Iris pigment epithelial cell (primary cell): ENCODE results near the gene PDGFD.

Experiments
- DNase-seq: peaks from one replicate; pipeline ENCODE4 v3.0.0-alpha.2; 2011; ENCODE audit warnings: low read depth

The PDGFD gene

DNA sequence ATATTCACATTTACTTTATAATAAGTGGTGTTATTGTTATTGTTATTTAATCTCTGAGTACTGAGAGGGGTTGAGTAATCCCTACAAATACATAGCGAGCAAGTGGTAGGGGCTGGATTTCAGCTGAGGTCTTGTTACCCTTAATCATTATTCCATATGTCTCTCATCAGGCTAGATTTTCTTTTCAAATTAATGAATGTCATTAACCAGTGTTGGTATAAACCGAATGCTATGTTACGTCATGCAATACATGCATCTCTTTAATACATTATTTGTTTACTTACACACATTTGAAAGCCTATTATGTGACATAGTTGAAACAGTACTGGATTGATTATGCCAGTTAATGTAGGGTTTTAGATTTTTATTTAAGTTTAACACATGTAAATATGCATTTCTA is 18.9 kb downstream of the PDGFD start:
- DNase-seq = no peak

GRCh38 chr11:104142698-104143097 is 21.2 kb downstream of the PDGFD start:
- DNase-seq = no peak

DNA sequence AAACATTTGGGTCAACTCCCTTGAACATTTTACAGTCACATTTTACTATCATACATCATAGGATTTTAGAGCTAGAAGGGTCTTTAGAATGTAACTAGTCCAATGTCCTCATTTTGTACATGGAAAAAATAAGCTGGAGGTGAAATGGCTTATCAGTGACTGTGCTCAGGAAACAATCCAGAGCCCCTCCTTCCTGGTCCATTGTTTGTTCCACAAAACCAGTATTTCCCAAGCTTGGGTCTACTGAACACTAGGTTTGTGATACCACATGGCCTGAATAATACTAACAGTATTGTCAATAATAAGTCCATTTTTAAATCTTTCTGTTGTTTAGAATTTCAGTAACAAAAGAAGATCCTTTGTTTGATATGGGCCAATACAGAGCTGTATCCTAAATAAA is 27.1 kb downstream of the PDGFD start:
- DNase-seq = no peak

- DNase-seq = peak; percentile 81
Observed at GRCh38 chr11:104134745-104135144, 29.2 kb downstream of the PDGFD start.

DNA sequence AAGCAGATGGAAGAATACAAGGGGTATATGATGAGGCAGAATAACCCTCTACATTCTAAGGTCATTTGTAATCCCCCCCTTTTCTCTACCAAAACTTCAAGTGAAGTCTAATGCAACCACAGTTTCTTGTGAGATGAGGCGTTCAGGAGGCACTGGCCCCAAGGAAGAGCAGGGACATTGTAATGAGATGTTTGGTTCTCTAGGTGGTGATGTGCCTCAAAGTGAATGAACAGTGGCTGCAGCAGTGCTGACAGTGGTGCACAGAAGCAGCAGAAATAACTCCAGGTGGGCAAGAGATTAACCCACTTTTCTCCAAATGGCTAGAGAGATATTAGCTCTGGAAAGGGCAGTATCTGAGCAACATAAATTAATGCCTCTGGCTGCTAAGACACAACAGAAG is 33.8 kb downstream of the PDGFD start:
- no peak for DNase-seq

DNA sequence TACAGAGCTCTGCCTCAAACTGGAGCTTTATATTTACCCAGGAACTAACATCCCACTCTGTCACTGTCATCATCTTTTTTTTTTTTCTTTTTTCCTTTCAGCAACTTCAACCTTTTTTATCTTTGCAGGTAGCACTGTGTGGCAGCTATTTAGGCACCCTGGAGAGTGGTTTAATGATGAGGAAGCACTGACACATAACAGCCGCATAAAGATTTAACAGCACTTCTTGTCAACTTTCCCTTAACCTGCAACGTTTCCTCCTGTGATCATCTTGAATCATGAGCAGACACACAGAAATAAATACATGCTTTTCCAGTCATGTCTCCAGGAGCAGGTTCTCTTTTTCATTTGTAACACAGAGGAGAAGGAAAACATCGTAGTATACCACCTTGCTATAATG is 34.8 kb downstream of the PDGFD start:
- no peak for DNase-seq

GRCh38 chr11:104127828-104128227 is 36.1 kb downstream of the PDGFD start:
- peak; percentile 49 for DNase-seq

GRCh38 chr11:104126464-104126863 is 37.5 kb downstream of the PDGFD start:
- no peak for DNase-seq

DNA sequence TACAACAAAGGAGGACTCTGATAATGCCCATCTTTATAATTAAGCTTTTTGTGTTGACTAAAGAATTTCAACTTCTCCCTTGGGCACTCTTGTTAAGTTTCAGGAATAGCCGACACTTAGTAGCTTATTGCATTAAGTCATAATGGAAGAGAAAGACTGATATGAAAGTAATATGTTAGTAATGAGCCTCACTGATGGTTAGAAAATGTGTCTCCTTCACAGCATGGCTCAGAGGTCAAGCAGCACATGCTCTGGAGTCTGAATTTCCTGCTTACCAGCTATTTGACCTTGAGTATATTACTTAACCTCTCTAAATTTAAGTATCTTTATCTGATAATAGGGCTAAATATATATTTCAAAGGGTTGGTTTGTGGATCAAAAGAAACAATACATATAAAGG is 39.0 kb downstream of the PDGFD start:
- no peak for DNase-seq

DNA sequence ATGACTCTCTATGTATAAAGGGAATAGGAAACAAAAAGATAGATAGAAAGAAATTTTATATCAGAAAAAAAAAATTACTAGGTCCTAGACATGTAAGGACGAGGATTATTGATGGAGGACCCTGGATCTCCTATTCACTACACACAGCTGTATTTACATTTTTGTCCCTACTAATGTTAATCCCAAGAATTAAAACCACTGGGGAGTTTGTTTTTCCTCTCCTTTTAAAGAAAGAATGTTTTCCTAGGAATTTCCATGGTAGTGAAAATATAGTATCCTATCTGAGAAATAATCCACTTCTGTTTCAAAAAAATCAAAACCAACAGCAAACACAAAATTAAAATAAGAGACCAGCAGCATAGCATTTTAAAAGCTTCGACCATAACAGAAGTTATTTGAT is 41.1 kb downstream of the PDGFD start:
- DNase-seq = no peak

DNA sequence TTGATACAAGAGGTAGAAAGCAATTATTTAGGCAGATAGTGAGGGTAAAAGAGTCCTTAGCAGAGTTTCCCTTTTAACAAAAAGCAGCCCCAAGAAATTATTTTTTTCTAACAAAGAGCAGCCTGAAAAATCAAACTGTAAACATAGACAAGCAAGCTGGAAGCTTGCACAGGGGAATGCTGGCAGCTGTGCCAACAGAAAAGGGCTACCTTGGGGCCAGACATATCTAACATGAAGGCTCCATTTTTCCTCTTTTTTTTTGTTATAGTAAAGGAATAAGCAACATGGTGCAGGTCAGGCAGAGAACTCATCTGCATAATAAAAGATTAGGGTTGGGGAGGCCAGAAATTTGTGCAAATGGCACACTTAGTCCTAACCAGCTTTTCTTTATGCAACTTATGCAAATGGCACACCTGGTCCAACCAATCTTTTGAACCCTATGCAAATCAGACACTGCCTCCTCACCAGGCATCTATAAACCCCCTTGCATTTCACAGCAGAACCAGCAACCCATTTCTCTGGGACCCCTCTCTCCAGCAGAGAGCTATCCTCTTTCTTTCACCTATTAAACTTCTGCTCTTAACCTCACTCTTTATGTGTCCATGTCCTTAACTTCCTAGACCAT is 41.8 kb downstream of the PDGFD start:
- no peak for DNase-seq

DNA sequence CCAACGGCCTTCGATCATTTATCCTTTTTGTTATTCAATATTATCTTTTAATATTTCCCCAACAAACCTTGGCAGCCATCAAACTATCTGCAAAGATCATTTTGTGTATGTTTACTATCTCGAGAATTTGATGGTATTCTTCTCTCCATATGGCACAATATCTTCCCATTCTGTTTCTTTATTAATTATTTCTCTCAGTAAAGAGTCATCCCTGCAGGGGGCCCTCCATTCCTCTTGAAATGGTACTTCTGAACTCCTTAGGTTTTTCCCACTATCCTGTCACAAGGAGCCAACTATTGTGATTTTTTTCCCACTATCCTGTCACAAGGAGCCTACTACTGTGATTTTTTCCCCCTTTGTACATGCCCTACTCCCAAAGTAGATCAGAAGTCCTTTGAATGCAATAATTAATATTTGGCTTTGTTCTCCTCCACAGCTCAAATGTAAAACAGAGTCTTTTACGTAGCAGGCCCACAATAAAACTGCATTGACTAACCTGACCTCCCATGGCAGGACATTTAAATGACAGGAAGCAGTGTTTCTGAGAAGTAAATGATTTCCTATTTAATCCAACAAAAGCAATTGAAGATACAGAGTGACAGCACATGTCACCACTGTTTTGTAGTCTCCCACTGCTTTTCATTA is 43.3 kb downstream of the PDGFD start:
- DNase-seq = no peak

DNA sequence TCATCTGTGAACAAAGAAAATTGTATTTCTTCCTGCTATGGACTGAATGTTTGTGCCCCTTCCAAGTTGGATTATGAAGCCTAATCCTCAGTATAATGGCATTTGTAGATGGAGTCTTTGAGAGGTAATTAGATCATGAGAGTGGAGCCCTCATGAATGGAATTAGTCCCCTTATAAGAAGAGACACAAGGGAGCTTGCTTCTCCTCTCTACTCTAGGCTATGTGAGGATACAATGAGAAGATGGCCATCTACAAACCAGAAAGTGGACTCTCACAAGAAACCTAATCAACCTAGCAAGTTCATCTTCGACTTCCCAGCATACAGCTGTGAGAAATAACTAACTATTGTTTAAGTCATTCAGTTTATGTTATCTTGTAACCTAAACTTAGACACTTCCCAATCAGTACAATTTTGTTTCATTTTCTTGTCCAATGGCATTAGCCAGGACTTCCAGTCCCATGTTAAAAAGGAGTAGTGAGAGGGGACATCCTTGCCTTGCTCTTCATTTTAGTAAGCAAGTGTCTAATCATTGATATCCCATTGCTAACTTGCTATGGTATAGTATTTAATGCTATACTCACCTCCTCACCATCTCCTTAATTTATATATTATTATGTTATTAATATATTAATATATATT is 45.7 kb downstream of the PDGFD start:
- no peak for DNase-seq

GRCh38 chr11:104113541-104113940 is 50.4 kb downstream of the PDGFD start:
- no peak for DNase-seq

DNA sequence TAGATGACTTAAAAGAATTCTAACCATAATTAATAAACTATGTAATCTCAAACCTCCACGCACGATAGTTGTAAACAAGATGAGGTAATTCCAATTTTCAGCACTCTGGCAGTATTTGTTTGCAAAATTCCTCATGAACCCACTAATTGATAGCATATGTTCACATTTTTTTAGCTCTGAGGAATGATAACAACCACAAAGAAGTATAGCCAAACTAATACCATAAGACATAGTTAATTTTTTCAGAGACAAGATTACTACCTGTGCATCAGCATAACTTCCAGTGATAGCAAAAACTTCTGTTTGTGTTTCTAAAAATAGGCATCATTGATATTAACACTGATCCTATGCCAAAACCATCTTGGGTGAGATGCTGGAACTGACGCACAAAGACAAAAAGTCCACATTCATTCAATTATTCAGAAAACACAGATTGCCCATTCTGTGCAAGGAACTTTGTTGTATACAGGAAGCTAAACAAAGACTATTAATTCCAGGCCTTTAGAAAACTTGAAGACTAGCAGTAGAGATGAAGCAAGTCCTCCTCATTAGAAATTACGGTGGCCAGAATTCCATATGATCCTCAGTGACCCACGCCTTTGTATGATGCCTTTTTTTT is 57.7 kb downstream of the PDGFD start:
- DNase-seq = peak; percentile 75

- peak; percentile 63 for DNase-seq
Observed at GRCh38 chr11:104105155-104105554, 58.8 kb downstream of the PDGFD start.

GRCh38 chr11:104104664-104105063 is 59.3 kb downstream of the PDGFD start:
- DNase-seq = no peak

- DNase-seq = no peak
Observed at GRCh38 chr11:104104201-104104600, 59.7 kb downstream of the PDGFD start.

- DNase-seq = peak; percentile 54
Observed at GRCh38 chr11:104098555-104098954, 65.4 kb downstream of the PDGFD start.

- DNase-seq = no peak
Observed at GRCh38 chr11:104098132-104098531, 65.8 kb downstream of the PDGFD start.

DNA sequence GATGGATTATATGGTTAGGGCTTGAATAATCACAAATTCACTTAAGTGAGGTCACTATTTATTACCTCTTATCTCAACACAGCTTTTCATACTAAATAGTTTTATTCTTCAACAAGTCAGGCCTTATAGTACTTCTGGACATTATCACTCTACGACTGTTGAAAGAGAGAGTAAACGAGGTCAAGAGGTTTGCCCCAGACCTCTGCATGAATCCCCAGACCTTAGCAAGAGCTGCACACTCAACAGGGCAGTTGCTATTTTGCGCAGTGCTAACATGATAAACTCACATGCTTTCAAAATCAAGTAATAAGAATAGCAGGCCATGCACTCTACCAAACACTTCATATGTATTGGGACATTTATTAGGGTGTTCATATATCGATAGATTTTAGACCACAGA is 67.0 kb downstream of the PDGFD start:
- no peak for DNase-seq

DNA sequence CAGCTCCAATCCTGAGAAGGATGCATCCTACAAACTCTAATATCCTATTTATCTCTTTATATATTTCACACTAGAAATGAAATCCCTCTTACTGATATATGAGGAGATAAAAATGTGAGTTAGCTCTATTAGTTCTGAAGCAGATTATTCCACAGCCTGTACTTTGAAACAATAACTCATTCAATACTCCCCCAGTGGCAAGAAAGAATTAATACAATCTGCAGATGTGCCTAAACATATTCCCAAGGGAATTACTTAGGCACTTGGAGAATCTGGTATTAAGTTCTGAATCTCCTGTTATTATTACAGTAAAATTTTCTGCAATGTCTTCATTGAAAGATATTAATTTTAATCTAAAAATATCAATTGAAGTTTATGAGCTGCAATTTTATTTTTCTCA is 68.2 kb downstream of the PDGFD start:
- no peak for DNase-seq

DNA sequence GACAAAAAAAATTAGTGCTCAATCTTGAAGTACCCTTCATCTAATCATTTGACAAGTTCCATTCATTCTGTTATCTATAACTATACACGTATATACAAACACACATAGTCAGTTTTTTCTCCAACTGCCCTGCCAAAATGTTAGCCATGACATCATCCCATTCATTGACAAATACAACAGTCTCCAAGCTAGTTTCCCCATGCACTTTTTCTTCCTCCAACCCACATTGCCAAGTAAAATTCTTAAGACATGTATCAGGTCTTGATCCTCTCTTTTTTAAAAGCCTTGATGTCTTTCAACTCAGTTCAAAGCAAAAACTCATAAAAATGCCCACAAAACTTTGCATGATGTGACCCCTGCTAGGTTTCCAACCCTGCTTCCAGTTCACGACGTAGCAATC is 69.4 kb downstream of the PDGFD start:
- DNase-seq = peak; percentile 59
